ENCODE measurements around the gene RER1.

Gene RER1

DNA sequence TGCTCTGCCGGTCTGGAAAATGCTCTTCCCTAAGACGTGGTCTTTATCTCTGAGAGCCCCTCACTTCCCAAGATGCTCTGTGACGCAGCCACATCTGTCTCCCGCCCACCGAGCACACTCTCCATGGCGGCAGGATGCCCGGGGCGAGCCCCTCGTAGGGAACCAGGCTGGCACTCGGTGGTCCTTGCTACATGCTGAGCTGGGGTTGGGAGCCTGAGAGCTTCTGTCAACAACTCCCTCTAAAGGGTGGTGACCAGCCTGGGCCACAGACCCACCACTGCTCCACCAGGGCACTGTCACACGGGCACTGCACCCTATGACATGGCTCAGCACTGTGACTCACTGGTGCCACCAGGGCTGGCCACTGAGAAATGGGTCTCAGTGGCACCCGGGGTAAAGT is 18.1 kb downstream of the RER1 start:
- no peak for DNase-seq

DNA sequence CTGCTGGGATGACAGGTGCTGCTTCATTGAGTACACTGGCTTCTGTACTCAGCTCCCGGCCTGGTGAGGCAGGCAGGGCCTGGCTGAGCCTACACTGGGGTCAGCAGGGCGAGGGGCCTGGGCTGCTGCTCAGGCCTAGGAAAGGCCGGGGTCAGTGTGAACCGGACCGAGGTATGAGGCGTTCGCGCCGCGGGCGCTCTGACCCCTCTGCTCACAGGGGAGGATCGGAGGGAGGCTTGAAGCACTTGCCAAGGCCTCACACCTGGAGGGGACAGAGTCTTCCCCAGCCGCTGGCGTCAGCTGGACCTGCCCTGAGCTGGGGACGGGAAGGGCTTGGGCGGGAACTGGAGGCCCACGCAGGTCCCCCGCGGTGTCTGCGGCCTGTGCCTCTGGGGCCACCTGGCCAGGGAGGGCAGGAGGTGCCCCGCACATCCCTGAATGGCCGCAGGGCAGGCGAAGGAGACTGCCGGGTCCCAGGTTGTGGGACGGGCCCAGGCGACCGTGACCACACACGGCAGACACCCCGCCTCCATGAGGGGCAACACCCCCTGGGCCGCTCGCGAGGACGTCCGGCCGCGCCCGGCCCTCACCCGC is 20.3 kb downstream of the RER1 start:
- no peak for DNase-seq

DNA sequence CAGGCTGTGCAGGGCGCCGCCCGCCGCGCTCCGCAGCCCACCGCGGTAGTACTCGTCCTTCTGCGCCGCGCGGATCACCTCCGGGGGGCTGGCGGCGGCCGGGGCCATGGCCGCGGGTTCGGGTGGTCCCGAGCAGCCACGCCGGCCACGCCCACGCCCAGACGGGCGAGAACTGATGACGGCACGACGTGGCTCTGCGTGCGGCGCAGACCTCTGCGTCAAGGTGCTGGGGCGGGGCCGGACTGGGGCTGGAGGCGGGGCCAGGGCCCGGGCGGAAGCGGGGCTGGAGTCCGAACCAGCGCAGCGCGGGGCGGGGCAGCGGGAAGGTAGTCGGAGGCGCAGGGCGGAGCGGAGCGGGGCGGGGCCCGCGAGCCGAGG is 20.7 kb downstream of the RER1 start, which contains the start of gene PEX10:
Gene PEX10, minus strand, starts transcription at position 170 of the 378 bp plus-strand sequence. Its CDS starts 62 bp downstream, at position 108.
- peak; percentile 91 for DNase-seq

DNA sequence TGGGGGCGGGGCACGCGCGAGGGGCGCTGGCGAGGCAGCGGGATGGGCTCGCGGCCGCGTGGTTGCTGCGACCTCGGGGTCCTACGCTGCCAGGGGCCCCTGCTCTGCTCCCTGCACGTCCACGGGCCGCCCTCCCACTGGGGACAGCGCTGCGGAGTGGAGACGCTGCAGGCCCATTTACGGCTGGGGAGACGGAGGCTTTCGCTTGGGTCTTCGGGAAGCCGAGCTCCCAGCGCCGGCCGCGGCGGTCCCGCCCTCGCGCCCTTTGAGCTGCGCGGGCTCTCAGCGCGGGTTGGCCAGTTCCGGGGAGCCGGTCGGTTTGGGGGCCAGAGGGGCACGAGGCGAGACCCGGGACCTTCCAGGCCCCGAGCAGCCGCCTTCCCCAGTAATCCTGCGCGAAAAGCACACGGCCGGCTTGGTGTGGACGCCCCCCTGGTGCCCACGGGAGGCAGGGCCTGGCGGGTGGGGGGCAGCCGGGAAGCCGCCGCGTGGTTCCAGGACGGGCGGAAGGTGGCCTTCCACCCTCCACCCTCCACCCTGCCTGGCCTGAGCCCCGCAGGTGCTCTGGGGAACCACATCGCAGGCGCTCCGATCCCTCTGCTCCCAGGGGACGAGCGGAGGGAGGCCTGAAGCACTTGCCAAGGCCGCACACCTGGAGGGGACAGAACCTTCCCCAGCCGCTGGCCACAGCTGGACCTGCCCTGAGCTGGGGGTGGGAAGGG is 21.3 kb downstream of the RER1 start:
- DNase-seq = peak; percentile 45

DNA sequence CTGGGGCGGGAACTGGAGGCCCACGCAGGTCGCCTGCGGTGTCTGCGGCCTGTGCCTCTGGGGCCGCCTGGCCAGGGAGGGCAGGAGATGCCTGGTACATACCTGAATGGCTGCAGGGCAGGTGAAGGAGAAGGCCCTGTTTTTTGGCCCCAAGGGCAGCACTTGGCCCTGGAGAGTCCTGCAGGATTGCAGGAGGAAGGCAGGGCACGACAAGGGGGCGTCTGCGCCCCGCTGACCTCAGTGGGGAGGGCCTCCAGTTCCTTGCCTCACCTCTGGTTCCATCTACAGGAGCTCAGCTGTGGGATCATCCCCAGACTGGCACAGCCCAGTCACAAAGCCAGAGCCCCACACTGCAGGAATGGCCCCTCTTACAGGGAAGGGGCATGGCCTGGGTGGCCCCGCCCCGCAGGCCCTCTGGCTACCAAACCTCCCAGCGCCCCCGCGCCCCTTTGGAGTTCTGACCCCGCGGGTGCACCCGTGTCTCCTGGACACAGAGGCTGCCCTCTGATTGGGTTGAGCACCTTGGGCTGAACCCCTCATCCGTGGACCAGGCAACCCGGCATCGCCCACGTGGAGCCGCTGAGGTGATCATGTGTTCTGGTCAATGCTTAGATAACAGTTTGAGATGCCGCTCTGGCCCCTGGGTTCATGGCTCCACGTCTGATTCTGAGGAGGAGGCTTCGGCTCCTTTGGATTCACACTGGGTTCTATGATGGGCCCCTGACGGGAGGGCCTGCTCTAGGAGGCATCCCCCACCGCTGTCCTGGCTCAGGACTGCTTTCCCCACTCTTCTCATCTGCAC is 22.1 kb downstream of the RER1 start:
- DNase-seq = peak; percentile 11

DNA sequence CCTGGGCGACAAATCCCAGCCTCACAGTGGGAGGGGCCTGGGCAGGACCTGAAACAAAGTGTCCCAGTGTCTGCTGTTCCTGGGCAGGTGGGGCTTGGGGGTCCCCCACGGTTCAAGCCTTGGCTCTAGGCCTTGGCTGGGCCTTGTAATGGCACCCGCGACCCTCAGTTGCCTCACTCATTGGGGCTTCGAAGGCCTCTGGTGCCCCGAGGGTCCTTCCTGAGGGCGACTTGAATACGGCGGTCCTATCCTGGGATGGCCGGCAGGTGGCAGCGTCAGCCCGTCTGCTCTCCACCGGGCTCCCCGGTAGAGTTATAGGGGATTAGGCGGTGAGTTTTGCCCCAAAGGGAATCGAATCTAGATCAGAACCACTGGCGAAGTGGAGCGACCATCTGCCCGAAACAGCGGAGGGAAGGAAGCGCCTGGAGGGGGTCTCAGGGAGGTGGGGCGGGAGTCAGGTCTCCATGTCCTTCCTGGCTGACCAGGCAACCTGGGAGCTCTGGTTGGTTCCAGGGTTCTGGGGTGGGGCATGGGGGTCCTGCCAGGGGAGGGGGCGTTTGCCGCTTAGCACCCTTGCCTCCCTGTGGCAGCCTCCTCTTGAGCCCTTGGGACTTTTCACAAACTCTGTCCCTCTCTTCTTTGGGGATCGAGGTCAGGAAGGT is 22.8 kb downstream of the RER1 start:
- DNase-seq = peak; percentile 66

DNA sequence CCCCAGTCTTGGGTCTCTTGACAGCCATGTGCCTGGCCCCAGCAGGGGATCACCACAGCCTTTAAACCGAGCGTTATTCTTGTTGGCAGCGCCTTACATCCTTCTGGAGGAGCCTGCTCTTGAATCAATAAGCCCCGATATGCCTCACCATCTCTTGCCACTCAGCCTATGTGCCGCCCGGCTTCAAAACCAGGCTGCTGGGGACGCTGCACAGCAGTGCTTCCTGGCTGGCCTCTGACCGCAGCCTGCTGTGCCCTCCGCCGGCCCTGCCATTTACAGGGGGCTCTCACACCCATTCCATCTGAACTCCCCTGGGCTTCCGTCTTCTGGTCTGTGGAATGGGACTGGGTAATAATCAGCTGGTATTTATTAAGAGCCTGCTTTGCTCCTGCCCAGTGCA is 23.7 kb downstream of the RER1 start:
- DNase-seq = no peak

DNA sequence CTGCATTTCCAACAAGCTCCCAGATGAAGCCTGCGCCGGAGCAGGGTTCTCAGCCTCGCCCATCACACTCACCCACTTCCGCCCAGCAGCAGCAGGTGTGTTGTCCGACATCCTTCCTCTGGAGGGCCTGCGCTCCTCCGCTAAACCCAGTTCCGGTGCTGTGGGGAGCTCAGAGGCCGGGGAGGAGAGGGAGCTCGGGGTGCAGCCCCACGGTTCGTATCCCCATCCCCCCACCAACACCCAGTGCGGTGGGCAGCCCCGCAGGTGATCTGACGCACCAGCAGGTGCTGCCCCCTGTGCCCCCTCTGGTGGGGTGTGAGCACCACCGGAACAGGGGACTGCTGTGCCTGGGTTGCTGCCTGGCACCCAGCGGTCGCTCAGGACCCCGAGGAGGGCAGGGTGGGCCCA is 24.2 kb downstream of the RER1 start:
- DNase-seq = no peak

DNA sequence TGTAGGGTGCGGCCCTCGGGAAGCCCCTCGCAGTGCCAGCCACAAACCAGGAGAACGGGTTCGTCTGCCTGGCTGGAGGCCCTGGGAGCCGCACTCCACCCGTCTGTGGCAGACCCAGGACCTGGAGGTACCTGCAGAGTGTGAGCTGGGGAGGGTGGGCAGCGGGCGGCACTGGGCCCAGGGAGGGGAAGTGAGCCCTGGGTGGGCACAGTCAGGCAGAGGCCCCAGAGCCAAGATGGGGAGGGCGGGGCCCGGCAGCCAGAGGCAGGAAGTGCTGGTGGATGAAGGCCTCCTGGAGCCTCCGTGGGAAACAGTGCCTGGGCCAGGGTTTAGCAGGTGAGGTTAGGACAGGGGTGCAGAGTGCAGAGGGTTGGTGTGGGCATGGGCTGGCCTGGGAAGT is 24.8 kb downstream of the RER1 start:
- no peak for DNase-seq

DNA sequence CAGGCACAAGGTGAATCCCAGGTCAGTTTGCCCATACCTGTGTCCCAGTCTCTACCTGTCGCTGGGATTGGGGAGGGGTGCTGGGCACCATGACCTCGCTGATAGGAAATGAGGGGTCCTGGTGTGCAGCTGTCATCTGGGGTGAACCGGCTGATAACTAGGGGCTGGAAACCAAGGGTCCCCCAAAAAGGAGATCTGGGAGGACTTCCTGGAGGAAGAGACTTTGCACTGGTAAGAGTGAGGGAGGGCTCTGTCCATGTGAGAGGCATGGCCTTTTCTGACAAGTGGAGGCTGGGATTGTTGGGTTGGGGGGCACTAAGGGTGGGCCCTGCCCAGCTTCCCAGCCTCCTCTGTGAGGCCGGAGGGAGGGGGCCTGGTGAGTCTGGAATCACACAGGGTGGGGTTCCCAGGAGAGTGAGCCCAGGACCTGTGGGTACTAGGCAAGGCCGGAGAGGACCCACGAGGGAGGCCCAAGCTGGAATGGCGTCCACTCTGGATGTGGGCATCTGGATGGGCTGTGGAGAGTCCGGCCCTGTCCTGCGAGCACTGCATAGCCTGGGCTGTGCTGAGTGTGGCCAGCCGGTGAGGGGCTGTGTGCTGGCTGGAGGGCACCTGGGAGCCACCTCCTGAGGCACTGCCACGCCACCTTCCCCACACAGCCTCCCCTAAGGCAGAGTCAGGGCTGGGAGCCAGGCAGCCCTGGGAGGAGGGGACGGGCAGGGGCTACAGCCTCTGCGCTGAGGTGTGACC is 25.6 kb downstream of the RER1 start:
- no peak for DNase-seq

DNA sequence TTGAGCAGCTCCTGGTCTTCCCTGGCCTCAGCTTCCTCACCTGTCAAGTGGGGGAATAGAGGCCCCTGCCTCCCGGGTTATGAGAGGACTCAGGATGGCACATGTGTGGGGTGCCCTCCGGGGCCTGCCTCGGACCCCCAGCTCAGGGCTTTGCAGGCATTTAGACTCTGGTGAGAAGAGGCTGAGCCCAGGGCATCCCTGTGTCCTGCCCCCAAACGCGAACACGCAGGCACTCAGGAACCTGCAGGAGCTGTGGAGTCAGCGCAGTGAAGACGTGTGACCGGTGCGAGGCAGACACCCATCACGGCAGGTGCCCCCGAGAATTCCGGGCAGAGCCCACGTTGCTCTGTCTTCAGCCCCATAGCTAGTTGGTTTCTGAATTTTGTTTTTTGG is 26.2 kb downstream of the RER1 start:
- no peak for DNase-seq

DNA sequence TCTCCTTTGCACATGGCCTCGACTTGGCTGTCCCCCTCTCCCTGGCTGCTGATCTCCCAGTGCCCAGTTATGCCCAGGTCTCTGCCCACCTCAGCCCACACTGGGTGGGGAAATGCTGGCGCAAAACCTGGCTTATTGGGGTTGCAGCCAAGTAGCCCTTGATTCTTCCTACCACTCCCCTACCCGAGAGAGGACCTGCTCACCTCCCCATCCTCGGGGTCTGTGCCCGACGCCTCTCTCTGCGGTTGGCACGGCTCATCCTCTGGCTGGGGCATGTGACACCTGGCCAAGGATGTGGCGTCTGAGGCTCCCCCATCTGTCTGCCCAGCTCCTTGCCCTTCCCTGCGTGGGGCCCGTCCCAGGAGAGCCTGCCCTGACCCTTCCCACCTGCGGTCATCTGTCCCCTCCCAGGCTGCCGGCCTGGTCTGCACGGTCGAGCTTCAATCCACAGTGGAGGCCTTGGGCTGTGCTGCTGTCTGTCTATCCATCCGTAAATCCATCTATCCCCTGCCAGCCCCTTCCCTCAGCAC is 27.2 kb downstream of the RER1 start:
- DNase-seq = no peak

DNA sequence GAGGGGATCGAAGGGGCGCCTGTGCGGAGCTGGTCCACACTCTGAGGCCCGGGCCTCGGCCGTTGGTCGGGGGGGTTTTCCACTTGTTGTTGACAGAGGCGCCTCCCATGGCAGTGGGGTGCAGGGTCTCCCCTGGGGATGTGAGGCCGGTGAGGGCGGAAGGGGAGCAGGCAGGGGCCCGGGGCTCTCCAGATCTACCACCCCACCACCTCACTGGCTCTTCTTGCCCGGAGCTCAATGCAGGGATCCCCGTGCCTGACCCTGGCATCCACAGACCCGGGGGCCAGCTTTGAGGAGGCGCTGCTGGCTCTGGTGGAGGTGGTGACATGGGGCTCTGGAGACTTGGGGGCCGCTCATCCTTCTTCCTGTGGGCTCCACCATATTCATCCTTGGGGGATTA is 27.8 kb downstream of the RER1 start:
- no peak for DNase-seq

DNA sequence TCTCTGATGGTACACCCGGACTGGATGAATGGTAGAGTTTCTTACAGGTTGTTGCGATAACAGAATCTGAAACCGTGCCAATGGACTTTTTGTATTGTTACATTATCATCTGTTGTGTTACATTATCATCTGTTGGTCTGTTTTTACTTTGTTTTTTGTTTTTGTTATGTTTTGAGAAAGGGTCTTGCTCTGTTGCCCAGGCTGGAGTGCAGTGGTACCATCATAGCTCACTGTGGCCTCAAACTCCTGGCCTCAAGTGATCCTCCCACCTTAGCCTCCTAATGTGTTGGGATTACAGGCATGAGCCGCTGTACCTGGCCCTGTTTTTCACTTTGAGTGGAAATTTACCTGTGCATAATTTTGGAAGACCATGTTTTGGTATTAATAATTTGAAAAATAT is 30.9 kb downstream of the RER1 start:
- DNase-seq = no peak

DNA sequence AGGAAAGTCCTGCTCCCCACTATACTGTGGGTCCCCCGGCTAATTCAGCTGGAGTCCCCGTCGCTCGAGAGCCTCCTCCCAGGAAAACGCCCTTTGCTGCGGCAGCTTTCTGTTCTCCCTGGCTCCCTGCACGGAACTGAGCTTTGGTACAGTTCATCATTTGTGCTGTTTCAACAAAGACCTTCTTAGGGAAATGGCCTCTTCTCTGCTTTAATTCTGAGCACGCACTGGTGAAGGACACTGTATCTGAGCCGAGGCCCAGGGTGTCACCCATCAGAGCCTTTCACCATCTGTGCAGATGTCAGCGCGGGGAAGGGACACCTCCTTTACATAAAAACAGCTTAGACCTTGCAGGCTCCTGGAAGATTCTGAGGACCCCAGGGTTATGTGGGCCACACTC is 34.3 kb downstream of the RER1 start:
- no peak for DNase-seq

DNA sequence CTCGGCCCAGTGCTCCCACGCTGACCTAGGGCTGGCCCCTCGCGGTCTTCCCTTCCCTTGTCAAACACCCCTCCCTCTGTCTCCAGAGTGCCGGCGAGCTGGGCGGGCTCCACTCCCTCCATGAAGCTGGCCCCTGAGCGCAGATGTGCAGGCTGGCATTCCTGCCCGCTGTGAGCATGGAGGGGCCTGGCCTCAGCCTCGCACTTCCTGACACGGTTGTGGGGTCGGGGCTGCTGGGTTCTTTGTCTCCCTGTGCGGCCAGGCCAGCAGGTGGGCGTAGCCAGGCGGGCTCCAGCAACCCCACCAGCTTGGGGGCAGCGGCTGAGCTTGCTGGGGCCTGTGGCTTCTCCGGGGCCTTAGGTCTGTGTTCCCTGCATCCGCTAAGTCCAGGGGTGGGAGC is 34.9 kb downstream of the RER1 start:
- DNase-seq = no peak

DNA sequence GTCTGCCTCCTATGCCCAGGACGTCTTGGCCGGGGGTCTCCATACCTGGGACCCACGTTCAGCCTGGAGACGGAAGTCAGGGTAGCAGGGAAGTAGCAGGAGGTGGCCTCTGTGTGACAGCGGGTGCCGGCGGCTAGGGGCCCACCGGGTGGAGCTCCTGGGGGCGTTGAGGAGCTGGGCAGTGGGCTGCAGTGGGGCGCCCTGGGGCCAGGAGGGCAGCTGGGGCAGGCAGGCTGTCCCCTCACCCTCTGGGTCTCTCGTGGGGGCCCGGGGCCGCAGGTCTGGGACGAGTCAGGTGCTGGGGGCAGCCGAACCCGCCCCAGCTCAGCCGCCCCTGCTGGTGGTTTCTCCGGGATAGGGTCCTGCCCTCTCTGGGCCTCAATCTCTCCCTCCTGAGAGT is 35.4 kb downstream of the RER1 start:
- no peak for DNase-seq

DNA sequence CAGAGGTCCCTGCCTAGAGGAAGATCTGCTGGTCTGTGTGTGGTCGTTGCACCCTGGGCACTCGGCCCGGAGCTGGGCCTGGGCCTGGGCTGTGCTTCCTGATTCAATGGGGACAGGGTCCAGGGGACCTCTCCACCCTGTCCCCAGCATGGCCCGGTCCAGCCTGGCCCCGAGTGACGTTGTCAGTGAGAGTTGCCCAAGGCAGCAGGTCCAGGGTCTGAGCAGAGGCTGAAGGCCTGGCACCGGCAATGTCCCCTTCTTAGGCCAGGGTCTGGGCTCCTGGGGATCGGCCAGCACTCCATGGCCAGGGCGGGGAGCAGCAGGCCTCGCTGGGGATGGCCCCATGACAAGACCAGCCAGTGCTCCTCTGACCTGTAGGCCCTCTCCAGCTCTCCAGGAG is 36.3 kb downstream of the RER1 start:
- no peak for DNase-seq

DNA sequence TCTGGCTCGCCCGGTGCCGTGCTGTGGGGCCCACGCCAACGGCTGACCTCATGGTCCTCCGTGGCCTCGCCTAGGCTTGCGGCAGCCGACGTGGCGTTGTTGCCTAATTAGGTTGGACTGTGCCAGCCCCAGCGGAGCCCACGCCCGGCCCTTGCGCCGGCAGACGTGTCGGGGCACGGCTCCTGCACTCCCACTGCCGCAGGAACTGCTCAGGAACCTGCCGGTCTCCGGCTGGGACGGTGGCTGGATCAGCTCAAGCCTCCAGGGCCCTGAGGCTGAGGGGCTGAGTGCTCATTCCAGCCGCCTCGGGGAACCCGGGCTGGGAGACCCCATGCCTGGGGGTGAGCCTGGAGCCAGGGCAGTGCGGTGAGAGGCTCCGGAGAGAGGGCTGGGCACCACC is 36.8 kb downstream of the RER1 start:
- DNase-seq = no peak

DNA sequence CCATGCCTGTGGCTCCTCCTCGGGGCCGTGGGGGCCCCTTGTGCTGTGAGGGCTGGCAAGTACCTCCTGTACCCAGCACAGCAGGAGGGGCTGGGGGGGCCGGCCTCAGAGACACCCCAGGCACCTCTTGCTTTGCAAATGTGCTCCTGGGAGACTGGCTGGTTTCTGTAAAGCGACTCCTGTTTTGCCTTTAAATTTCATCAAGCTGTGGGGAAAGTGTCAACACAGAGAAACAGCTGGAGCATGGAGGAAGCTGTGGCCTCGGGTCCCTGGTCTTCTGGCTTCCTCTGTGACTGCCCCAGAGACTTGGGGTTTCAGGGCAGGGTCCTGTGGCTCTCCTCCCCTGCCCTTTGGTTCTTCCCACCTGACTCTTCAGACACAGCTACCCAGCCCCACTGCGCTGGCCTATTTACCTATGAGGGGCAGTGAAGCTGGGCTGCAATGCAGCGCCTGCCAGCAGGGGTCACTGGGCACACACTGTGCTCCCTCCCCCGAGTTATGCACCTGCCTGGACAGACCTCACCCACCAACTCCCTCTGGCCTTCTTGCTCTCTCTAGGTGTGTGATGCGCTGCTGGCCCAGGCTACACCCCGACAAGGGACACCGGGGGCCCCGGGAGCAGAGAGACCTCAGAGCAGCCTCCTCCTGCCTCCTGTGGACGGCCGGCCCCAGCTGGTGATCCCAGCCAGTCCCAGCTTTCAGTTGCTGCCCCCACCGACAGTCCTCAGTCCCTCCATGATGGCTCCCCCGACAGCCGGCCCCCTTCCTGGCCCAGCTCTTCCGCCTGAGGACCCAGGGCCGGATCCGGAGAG is 38.3 kb downstream of the RER1 start:
- peak; percentile 21 for DNase-seq

DNA sequence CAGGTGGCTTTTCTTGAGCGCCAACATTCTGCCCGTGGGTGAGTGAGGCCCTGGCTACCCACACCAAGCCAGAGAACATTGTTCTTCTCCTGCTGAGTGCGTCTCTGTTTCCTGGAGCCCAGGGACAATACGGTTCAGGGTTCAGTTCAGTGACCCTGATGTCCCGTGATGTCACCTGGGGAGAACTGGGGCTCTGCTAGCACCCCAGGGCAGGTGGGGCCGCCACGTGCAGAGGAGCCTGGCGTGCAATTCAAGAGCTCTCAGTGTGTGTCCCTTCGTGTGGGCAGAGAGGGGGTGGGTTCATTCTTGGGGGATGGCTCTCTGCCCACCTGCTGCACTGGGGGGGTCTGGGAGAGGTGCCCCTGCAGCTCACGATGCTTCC is 38.9 kb downstream of the RER1 start:
- no peak for DNase-seq

DNA sequence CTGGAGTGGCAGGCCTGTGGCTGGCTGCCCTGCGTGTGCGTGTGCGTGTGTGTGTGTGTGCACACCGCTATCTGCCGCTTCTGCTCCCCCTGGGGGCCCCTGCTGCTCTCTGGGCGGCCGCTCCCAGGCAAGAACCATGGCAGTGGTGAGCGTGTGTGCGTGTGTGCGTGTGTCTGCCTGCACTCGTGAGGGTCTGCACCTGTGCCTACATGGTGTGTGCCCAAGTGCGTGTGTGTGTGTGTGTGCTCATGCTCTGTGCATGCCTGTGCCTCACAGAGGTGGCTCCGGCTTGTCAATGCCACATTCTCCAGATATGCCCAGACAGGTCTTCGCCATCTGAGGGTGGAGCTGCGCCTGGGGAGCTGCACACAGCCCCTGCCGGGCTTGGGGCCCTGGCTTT is 39.5 kb downstream of the RER1 start:
- DNase-seq = no peak

Data from MV-4-11 (cell line).